ENCODE measurements around the gene C10orf105.

C10orf105 gene

DNA sequence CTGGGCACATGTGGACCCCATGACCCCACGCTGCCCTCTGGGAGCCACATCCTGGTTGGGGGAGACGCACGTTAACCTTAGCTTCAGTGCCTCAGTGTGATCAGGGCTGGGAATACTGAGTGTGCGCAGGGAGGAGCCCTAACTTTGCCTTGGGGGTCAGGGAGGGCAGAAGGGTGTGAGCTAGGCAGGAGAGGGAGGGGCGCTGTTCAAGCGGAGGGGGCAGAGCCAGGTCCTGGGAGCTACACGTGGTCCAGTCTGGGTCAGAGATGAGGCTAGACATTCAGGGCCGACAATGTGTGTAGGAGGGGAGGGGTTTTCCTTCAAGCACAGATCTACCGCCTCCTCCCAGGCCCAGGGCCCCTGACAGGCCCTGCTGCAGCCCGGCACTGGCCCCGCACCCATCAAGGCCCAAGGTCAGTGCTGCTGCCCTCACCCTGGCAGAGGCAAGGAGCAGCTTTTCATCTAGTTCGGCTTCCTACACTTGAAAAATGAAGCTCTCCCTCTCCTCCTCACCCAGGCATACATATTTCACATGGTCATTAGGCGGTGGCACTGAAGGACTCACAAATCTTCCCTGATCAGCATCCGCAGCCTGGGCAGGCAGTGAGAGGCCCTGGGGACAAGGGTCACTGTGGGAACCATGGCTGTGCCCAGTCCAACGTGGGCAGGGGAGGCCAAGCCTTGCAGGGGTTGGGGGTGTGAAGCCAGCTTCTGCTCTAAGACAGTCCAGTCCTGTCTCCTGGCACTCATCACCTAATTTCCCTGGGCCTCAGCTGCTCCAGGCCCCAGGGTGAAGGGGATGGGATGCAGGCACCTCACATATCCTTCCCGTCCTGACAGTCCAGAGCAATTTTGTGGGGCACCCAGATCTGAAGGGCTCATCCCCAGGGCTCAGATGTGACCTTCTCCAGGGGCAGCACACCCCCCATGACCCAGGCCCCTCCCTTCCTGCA is 47.3 kb downstream of the C10orf105 start:
- DNase-seq = no peak

- DNase-seq = no peak
Observed at GRCh38 chr10:71667387-71667752, 52.2 kb downstream of the C10orf105 start.

GRCh38 chr10:71666639-71667386 is 52.8 kb downstream of the C10orf105 start:
- no peak for DNase-seq

DNA sequence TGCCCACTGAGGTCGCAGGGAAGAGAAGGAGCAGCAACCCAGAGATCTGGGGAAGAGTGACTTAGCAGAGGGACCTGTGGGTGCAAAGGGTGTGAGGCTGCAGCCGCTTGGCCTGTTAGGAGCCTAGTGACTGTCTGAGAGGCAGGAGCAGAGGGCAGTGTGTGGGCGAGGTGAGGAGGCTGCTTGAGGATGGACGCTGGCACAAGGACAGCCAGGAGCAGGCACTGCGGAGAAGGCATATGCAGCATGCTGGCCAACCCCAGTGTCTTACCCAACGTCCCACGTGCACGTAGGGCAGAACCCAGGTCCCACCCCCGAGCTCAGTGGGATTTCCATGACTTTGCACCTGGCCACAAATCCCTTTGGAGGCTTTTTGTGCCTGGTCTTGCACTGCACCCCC is 54.1 kb downstream of the C10orf105 start:
- DNase-seq = no peak

DNA sequence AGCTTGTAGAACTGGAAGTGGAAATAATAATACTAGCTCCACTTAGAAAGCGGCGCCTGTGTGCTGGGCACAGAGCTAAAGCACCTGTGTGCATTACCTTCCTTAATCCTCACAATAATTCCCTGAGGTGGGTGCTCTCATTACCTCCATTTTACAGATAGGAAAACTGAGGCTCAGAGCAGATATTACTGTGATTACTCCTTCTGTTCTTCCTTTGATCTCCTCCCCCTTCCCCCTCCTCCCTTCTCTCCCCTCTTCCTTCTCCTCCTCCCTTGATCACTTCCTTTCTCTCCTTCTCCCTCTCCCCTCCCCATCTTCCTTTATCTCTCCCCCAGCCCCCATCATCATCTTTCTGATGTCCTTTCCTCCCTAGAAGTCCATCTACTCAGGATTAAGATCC is 55.0 kb downstream of the C10orf105 start:
- no peak for DNase-seq

DNA sequence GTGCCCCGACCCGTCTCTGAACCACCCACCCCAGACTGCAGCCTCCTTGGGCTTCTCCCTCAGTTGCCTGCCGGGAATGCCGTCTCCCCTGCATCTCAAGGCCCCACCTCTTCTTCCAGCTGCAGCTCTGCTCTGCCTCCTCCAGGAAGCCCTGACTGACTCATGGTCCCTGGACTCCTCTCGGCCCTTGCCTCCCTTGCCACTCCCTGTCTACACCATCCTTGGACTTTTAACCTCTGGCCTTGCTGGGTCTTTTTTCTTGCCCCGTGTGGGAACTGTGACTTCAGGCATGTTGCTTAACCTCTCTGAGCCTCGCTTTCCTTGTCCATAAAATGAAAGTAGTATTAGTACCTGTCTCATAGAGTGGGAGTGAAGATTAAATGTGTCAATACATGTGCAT is 56.3 kb downstream of the C10orf105 start:
- DNase-seq = no peak

GRCh38 chr10:71661779-71662336 is 57.7 kb downstream of the C10orf105 start:
- no peak for DNase-seq

Measured in NCI-H2227 treated with DMSO at 0.1 percent for 48 hours (cell line).